Measurements from ENCODE around the gene PANK3.

DNA sequence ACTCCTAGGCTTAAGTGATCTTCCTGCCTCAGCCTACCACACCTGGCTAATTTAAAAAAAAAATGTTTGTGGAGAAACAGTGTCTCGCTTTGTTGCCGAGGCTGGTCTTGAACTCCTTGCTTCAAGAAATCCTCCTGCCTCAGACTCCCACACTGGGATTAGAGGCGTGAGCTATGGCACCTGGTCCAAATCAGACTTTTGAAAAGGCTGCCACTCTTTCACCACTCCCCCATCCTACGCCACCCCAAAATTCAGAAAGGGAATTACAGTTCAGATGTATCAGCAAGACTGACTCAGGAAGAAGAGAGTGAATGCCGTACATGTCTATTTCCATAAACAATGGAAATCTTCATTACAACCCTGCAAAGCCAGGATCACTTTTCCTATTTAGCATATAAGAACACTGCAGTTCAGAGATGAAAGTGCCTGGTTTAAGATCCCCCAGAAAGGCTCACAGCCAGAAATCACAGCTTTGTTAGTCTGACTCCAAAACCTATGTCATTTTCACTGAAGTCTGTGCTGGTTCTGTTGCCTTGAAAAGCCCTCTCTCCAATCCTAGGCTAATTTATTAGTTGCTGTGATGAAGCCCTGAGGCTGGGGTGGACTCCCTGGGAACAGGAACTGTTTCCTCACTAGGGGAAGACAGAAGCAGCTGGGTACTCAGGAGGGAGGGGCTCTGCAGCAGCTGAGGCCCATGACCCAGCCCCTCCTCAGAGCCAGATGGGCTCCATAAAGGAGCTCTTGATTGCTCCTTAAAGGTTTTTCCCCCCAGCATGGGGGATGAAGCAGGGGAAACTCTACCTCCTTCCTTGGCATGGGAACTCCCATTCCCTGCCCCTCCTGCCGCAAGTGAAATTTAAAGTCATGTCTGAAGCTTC, 46.9 kb downstream of the PANK3 start:
- TF ChIP-seq, protein P1, sequence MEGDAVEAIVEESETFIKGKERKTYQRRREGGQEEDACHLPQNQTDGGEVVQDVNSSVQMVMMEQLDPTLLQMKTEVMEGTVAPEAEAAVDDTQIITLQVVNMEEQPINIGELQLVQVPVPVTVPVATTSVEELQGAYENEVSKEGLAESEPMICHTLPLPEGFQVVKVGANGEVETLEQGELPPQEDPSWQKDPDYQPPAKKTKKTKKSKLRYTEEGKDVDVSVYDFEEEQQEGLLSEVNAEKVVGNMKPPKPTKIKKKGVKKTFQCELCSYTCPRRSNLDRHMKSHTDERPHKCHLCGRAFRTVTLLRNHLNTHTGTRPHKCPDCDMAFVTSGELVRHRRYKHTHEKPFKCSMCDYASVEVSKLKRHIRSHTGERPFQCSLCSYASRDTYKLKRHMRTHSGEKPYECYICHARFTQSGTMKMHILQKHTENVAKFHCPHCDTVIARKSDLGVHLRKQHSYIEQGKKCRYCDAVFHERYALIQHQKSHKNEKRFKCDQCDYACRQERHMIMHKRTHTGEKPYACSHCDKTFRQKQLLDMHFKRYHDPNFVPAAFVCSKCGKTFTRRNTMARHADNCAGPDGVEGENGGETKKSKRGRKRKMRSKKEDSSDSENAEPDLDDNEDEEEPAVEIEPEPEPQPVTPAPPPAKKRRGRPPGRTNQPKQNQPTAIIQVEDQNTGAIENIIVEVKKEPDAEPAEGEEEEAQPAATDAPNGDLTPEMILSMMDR (IDR thresholded peaks at IDR 0.05; ENCODE audit: low read depth, low read length): no peak
- no peak for TF ChIP-seq EZH2phosphoT487 (IDR thresholded peaks at IDR 0.05; ENCODE audit: low read depth)

Data from OCI-LY3 (cell line).